ENCODE data around the gene SGF29. TPM values are rescaled to one million over a fixed set of nuclear protein-coding genes. Genes with fewer than 3 reads are reported as not detected.

Gene SGF29
- total and polyA plus RNA-seq, 2 of the 8 experiments (the other 6 are each of a cell fraction or from before 2014, with no cell fraction given) = 3.1 to 22.7 TPM

GRCh38 chr16:28529124-28529523 lies 24.6 kb upstream of the SGF29 start:
- Histone ChIP-seq H3K4me2 (ENCODE audit: insufficient read depth in 1 of 2, low read depth in 2 of 2, low read length in 2 of 2) (no peak overlapping the region), H3K4me1 (replicated peaks in 1 of 4; ENCODE audit: control insufficient read depth in 3 of 4, insufficient read depth in 4 of 4, low read length in 3 of 4) (no peaks in the 10 kb centered on the region), H3K79me2 (ENCODE audit: control insufficient read depth in 1 of 2, insufficient read depth in 2 of 2, low read length in 2 of 2) (no peaks in the 10 kb centered on the region), H3K9ac (replicated peaks in 1 of 4; ENCODE audit: extremely low read depth in 1 of 4, low read depth in 3 of 4, low read length in 3 of 4) (no peak overlapping the region), H2BK20ac (ENCODE audit: low read length) (no peak overlapping the region), H3K4ac (replicated peaks; ENCODE audit: insufficient read length, low read depth, low read length) (no peak overlapping the region), H3K23me2 (ENCODE audit: low read depth, low read length) (no peaks in the 10 kb centered on the region), H4K91ac (replicated peaks; ENCODE audit: insufficient read length, low read length) (no peak overlapping the region), H3K27ac (ENCODE audit: low read depth, low read length) (no peak overlapping the region), H4K5ac (ENCODE audit: insufficient read length, low read depth, low read length) (no peak overlapping the region), H3K18ac (ENCODE audit: extremely low read depth, low read length) (no peak overlapping the region), H2AK5ac (ENCODE audit: low read depth, low read length) (no peak overlapping the region), H3K79me1 (ENCODE audit: low read depth, low read length) (no peaks in the 10 kb centered on the region), H4K20me1 (replicated peaks in 1 of 2; ENCODE audit: control insufficient read depth in 1 of 2, insufficient read depth in 2 of 2, low read length in 2 of 2) (no peaks in the 10 kb centered on the region), H3K27me3 (replicated peaks in 1 of 4; ENCODE audit: control insufficient read depth in 3 of 4, extremely low read depth in 1 of 4, insufficient read depth in 3 of 4, low read length in 3 of 4) (no peaks in the 10 kb centered on the region), H3K56ac (replicated peaks; ENCODE audit: insufficient read length, low read depth, low read length) (no peak overlapping the region), H3K23ac (ENCODE audit: insufficient read length) (no peak overlapping the region), H4K8ac (ENCODE audit: extremely low read depth, insufficient read depth, low read length) (no peak overlapping the region), H3K14ac (ENCODE audit: insufficient read length) (no peak overlapping the region), H3K9me3 (ENCODE audit: insufficient read depth in 2 of 2, low read depth in 1 of 2, low read length in 1 of 2) (no peaks in the 10 kb centered on the region), H2AFZ (ENCODE audit: low read length) (no peak overlapping the region), H3K4me3 (ENCODE audit: extremely low read depth in 1 of 4, insufficient read depth in 2 of 4, low read depth in 3 of 4, low read length in 4 of 4) (no peak overlapping the region), H3K36me3 (ENCODE audit: control insufficient read depth in 2 of 4, insufficient read depth in 4 of 4, low read length in 3 of 4) (no peaks in the 10 kb centered on the region), H2BK5ac (ENCODE audit: low read depth, low read length) (no peak overlapping the region), H2BK120ac (replicated peaks; ENCODE audit: low read depth, low read length) (no peak overlapping the region), H2BK12ac (ENCODE audit: low read depth, low read length) (no peak overlapping the region), H2BK15ac (ENCODE audit: low read length) (no peak overlapping the region)
- FAIRE-seq (no peak), DNase-seq (ENCODE audit: low read depth in 1 of 2, low spot score in 2 of 2) (no peak)
- ChIA-PET CTCF (ENCODE audit: partially characterized antibody) (no interaction called here), POLR2A (ENCODE audit: partially characterized antibody) (no interaction called here)
- TF ChIP-seq TEAD4 (IDR thresholded peaks at IDR 0.05; ENCODE audit: low read depth, low read length) (no peak), RXRA (IDR thresholded peaks at IDR 0.05; ENCODE audit: insufficient read depth, low read depth, low read length) (no peak), JUND (IDR thresholded peaks at IDR 0.05; ENCODE audit: low read length) (no peak), POLR2A (IDR thresholded peaks at IDR 0.05; ENCODE audit: control extremely low read depth in 1 of 2, low read depth in 2 of 2, low read length in 2 of 2) (no peak), ATF3 (IDR thresholded peaks at IDR 0.05; ENCODE audit: insufficient read depth, low read depth, low read length) (no peak), RAD21 (IDR thresholded peaks at IDR 0.05 in 1 of 2, conservative IDR thresholded peaks at IDR 0.05 in 1 of 2; ENCODE audit: low read depth in 2 of 2, low read length in 2 of 2) (no peak), SRF (IDR thresholded peaks at IDR 0.05; ENCODE audit: low read depth, low read length) (no peak), TBP (IDR thresholded peaks at IDR 0.05; ENCODE audit: low read depth, low read length) (no peak), BRCA1 (IDR thresholded peaks at IDR 0.05; ENCODE audit: low read depth, low read length) (no peak), TCF12 (IDR thresholded peaks at IDR 0.05; ENCODE audit: low read depth, low read length) (no peak), PHF8 (conservative IDR thresholded peaks at IDR 0.05; ENCODE audit: low read depth, low read length) (no peak), RBBP5 (IDR thresholded peaks at IDR 0.05; ENCODE audit: borderline replicate concordance, low read depth, low read length) (no peak), MAFK (IDR thresholded peaks at IDR 0.05; ENCODE audit: low read depth, low read length) (no peak), CHD2 (IDR thresholded peaks at IDR 0.05; ENCODE audit: low read length) (no peak), SUZ12 (IDR thresholded peaks at IDR 0.05; ENCODE audit: low read length) (no peak), CTBP2 (IDR thresholded peaks at IDR 0.05; ENCODE audit: borderline replicate concordance, insufficient read depth, insufficient read length, low read length) (no peak)

Measured in H1 (cell line).